ENCODE data around the gene TNRC6C. TPM values are rescaled to one million over a fixed set of nuclear protein-coding genes. Genes with fewer than 3 reads are reported as not detected.

Gene TNRC6C
- total RNA-seq, 4 donors from 2014 or later = 9.1 to 32.7 (median 14.3) TPM

GRCh38 chr17:77927777-77928518 is 30.6 kb upstream of the TNRC6C start:
- Histone ChIP-seq H3K4me1 (peaks cover 0 to 6% of the 10 kb centered on the region in 2 donors), H3K36me3 (no peaks in the 10 kb centered on the region), H3K9me3 (no peaks in the 10 kb centered on the region), H3K4me3 (replicated peaks in 1 of 3) (no peak overlapping the region), H3K27ac (no peak overlapping the region), H3K27me3 (no peaks in the 10 kb centered on the region)
- peak in 1 of 2 donors; percentile 17 for DNase-seq
- intact Hi-C loops (cut with DNase I) = no loop called here
- TF ChIP-seq POLR2A (IDR thresholded peaks at IDR 0.05) = no peak
- no peak for TF ChIP-seq CTCF (IDR thresholded peaks at IDR 0.05)
- 71% methylated on average over 16 of the region's 16 CpGs for WGBS, 2 donors

GRCh38 chr17:77928519-77929179 is 29.9 kb upstream of the TNRC6C start:
- H3K27me3 ChIP-seq = no peaks in the 10 kb centered on the region
- peaks cover 0 to 6% of the 10 kb centered on the region in 2 donors for H3K4me1 ChIP-seq
- no peaks in the 10 kb centered on the region for H3K36me3 ChIP-seq
- H3K27ac ChIP-seq = no peak overlapping the region
- intact Hi-C loops (cut with DNase I) = no loop called here
- H3K9me3 ChIP-seq = no peaks in the 10 kb centered on the region
- no peak for DNase-seq
- 72% methylated on average over 3 of the region's 3 CpGs for WGBS, 2 donors
- no peak for TF ChIP-seq CTCF (IDR thresholded peaks at IDR 0.05)
- TF ChIP-seq POLR2A (IDR thresholded peaks at IDR 0.05) = no peak
- no peak overlapping the region for H3K4me3 ChIP-seq (replicated peaks in 1 of 3)

DNA sequence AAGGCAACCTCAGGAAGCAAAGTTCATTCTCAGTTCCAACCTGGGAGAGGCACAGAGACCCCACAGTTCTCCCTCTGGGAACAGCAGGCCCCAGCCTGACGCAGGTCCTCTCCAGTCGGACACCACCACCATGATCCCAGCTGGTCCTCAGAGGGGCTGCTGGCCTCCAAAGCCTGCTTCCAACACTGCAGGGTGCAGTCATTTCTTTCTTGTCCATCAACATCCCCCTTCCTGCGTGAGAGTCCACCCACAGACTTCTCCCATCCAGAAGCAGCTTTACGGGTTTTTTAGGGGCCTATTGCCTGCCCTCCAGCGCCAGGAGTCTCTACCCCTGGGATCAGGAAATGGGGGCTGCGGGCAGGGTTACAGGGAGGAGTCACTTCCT is 29.3 kb upstream of the TNRC6C start:
- Histone ChIP-seq H3K4me3 (replicated peaks in 1 of 3) (no peak overlapping the region), H3K9me3 (no peaks in the 10 kb centered on the region), H3K27me3 (no peaks in the 10 kb centered on the region), H3K27ac (no peak overlapping the region), H3K36me3 (no peaks in the 10 kb centered on the region), H3K4me1 (peaks cover 0 to 6% of the 10 kb centered on the region in 2 donors)
- 75 to 90% methylated on average over 4 to 6 of the region's 6 CpGs for WGBS, 2 donors
- TF ChIP-seq CTCF (IDR thresholded peaks at IDR 0.05) = no peak
- no peak for TF ChIP-seq POLR2A (IDR thresholded peaks at IDR 0.05)
- intact Hi-C loops (cut with DNase I) = no loop called here
- DNase-seq = no peak

GRCh38 chr17:77929871-77930436 is 28.5 kb upstream of the TNRC6C start:
- H3K27me3 ChIP-seq = no peaks in the 10 kb centered on the region
- TF ChIP-seq CTCF (IDR thresholded peaks at IDR 0.05) (no peak), POLR2A (IDR thresholded peaks at IDR 0.05) (no peak)
- no peak overlapping the region for H3K4me3 ChIP-seq (replicated peaks in 1 of 3)
- H3K27ac ChIP-seq = no peak overlapping the region
- peaks cover 0 to 6% of the 10 kb centered on the region in 2 donors for H3K4me1 ChIP-seq
- H3K36me3 ChIP-seq = no peaks in the 10 kb centered on the region
- intact Hi-C loops (cut with DNase I) = no loop called here
- no peaks in the 10 kb centered on the region for H3K9me3 ChIP-seq
- DNase-seq = no peak
- WGBS, 2 donors = 90 to 92% methylated on average over 9 of the region's 14 CpGs
